ENCODE data around the gene FBXO47. TPM values are rescaled to one million over a fixed set of nuclear protein-coding genes. Genes with fewer than 3 reads are reported as not detected.

FBXO47 gene
- total and polyA plus RNA-seq, 2 of the 13 experiments (the other 11 are each of a cell fraction or from before 2014, with no cell fraction given), result not detected

GRCh38 chr17:38899421-38899820, 67.8 kb downstream of the FBXO47 start (continued):
- TF ChIP-seq ZNF609 (CRISPR knock-in tag; IDR thresholded peaks at IDR 0.05; ENCODE audit: borderline replicate concordance) (no peak), NONO (IDR thresholded peaks at IDR 0.05) (no peak), NONO (CRISPR knock-in tag; conservative IDR thresholded peaks at IDR 0.05) (no peak), ZNF318 (CRISPR knock-in tag; IDR thresholded peaks at IDR 0.05) (no peak), ZNF549 (CRISPR knock-in tag; IDR thresholded peaks at IDR 0.05) (no peak), MAFF (IDR thresholded peaks at IDR 0.05; ENCODE audit: low read depth, low read length) (no peak)

Measured in HepG2 (cell line).